Mucosa of stomach (tissue), 1 donor: ENCODE data around the gene PCNX3.

Experiments used
- H3K27me3 ChIP-seq: one replicate; pipeline ENCODE4 v1.7.0; 2013; ENCODE audit warnings: mild to moderate bottlenecking, low read length; ENCODE audit not compliant: control insufficient read depth, insufficient read depth
- H3K36me3 ChIP-seq: one replicate; pipeline ENCODE4 v1.7.0; 2013; ENCODE audit warnings: low read length; ENCODE audit not compliant: control insufficient read depth, insufficient read depth
- H3K4me1 ChIP-seq: one replicate; pipeline ENCODE4 v1.7.0; 2013; ENCODE audit warnings: mild to moderate bottlenecking, low read length; ENCODE audit not compliant: control insufficient read depth, insufficient read depth
- H3K4me3 ChIP-seq: one replicate; pipeline ENCODE4 v1.7.0; 2013; ENCODE audit warnings: low read length
- H3K9ac ChIP-seq: one replicate; pipeline ENCODE4 v1.7.0; 2013; ENCODE audit warnings: mild to moderate bottlenecking, low read length, moderate library complexity
- H3K9me3 ChIP-seq: one replicate; pipeline ENCODE4 v1.7.0; 2013; ENCODE audit warnings: mild to moderate bottlenecking, low read length, moderate library complexity; ENCODE audit not compliant: control insufficient read depth
- donor health status: Pancreatic carcinoma.

The PCNX3 gene

GRCh38 chr11:65593518-65594414 is 21.8 kb upstream of the PCNX3 start:
- Histone ChIP-seq H3K36me3 (peaks cover 21% of the 10 kb centered on the region), H3K4me3 (no peak overlapping the region), H3K27me3 (no peaks in the 10 kb centered on the region), H3K9ac (no peak overlapping the region), H3K4me1 (peaks cover 33% of the 10 kb centered on the region), H3K9me3 (no peaks in the 10 kb centered on the region)

- Histone ChIP-seq H3K36me3 (peaks cover 20% of the 10 kb centered on the region), H3K4me1 (peaks cover 31% of the 10 kb centered on the region), H3K9ac (peak overlapping the region; percentile 28), H3K27me3 (no peaks in the 10 kb centered on the region), H3K9me3 (no peaks in the 10 kb centered on the region), H3K4me3 (no peak overlapping the region)
Observed at GRCh38 chr11:65595131-65595530, 20.4 kb upstream of the PCNX3 start.

GRCh38 chr11:65595543-65596281 is 19.9 kb upstream of the PCNX3 start, which contains the start of gene KCNK7:
KCNK7 (minus strand) TSS chr11:65595800; CDS start chr11:65595772, 28 bp downstream.
- peak within 1 kb of the TSS; percentile 28 for H3K9ac ChIP-seq
- no peak within 1 kb of the TSS for H3K4me3 ChIP-seq
- peaks cover 17% of the 10 kb centered on the region for H3K36me3 ChIP-seq
- no peaks in the 10 kb centered on the region for H3K9me3 ChIP-seq
- no peaks in the 10 kb centered on the region for H3K27me3 ChIP-seq
- peaks cover 31% of the 10 kb centered on the region for H3K4me1 ChIP-seq

GRCh38 chr11:65596520-65596919 is 19.1 kb upstream of the PCNX3 start:
- Histone ChIP-seq H3K9ac (no peak overlapping the region), H3K27me3 (no peaks in the 10 kb centered on the region), H3K36me3 (peaks cover 17% of the 10 kb centered on the region), H3K4me3 (no peak overlapping the region), H3K4me1 (peaks cover 28% of the 10 kb centered on the region), H3K9me3 (no peaks in the 10 kb centered on the region)

- peaks cover 14% of the 10 kb centered on the region for H3K4me1 ChIP-seq
- H3K4me3 ChIP-seq: no peak overlapping the region
- no peaks in the 10 kb centered on the region for H3K9me3 ChIP-seq
- H3K27me3 ChIP-seq: no peaks in the 10 kb centered on the region
- H3K36me3 ChIP-seq: peaks cover 17% of the 10 kb centered on the region
- H3K9ac ChIP-seq: no peak overlapping the region
Observed at GRCh38 chr11:65598258-65598699, 17.3 kb upstream of the PCNX3 start.

GRCh38 chr11:65599216-65599954 is 16.2 kb upstream of the PCNX3 start:
- peaks cover 17% of the 10 kb centered on the region for H3K36me3 ChIP-seq

GRCh38 chr11:65599955-65600246 is 15.7 kb upstream of the PCNX3 start:
- peaks cover 13% of the 10 kb centered on the region for H3K4me1 ChIP-seq
- no peak overlapping the region for H3K9ac ChIP-seq
- no peaks in the 10 kb centered on the region for H3K27me3 ChIP-seq
- H3K4me3 ChIP-seq: no peak overlapping the region
- H3K9me3 ChIP-seq: no peaks in the 10 kb centered on the region
- H3K36me3 ChIP-seq: peaks cover 17% of the 10 kb centered on the region

More at GRCh38 chr11:65599216-65599954, 16.2 kb upstream of the PCNX3 start:
- H3K4me1 ChIP-seq: peaks cover 14% of the 10 kb centered on the region
- H3K9ac ChIP-seq: no peak overlapping the region
- H3K9me3 ChIP-seq: no peaks in the 10 kb centered on the region
- H3K4me3 ChIP-seq: no peak overlapping the region
- no peaks in the 10 kb centered on the region for H3K27me3 ChIP-seq

GRCh38 chr11:65604258-65604657 is 11.3 kb upstream of the PCNX3 start:
- Histone ChIP-seq H3K27me3 (no peaks in the 10 kb centered on the region), H3K9ac (no peak overlapping the region), H3K36me3 (peaks cover 5% of the 10 kb centered on the region), H3K4me3 (no peak overlapping the region), H3K9me3 (no peaks in the 10 kb centered on the region), H3K4me1 (peaks cover 6% of the 10 kb centered on the region)

- Histone ChIP-seq H3K4me3 (no peak overlapping the region), H3K27me3 (no peaks in the 10 kb centered on the region), H3K9ac (no peak overlapping the region), H3K9me3 (no peaks in the 10 kb centered on the region), H3K4me1 (peaks cover 32% of the 10 kb centered on the region), H3K36me3 (peaks cover 5% of the 10 kb centered on the region)
Observed at GRCh38 chr11:65606876-65607613, 8.5 kb upstream of the PCNX3 start.

GRCh38 chr11:65607614-65608426 is 7.8 kb upstream of the PCNX3 start:
- Histone ChIP-seq H3K4me3 (no peak overlapping the region), H3K27me3 (no peaks in the 10 kb centered on the region), H3K4me1 (peaks cover 40% of the 10 kb centered on the region), H3K9me3 (no peaks in the 10 kb centered on the region), H3K9ac (no peak overlapping the region), H3K36me3 (peaks cover 5% of the 10 kb centered on the region)

GRCh38 chr11:65609229-65609628 is 6.3 kb upstream of the PCNX3 start:
- H3K27me3 ChIP-seq: no peaks in the 10 kb centered on the region
- no peak overlapping the region for H3K9ac ChIP-seq
- peaks cover 5% of the 10 kb centered on the region for H3K36me3 ChIP-seq
- H3K9me3 ChIP-seq: no peaks in the 10 kb centered on the region
- peaks cover 46% of the 10 kb centered on the region for H3K4me1 ChIP-seq
- no peak overlapping the region for H3K4me3 ChIP-seq
